Right ventricle myocardium superior (tissue), 1 donor: ENCODE results near the gene CDKL1. TPM values are rescaled to one million over a fixed set of nuclear protein-coding genes. Genes with fewer than 3 reads are reported as not detected.

Source experiments
- ATAC-seq: fragments of 200-7000 bp; cut with Tn5 transposase; one replicate; pipeline ENCODE4 v1.9.1; 2020; ENCODE audit warnings: mild to moderate bottlenecking; ENCODE audit not compliant: poor library complexity
- DNase-seq: peaks from one replicate; pipeline ENCODE4 v3.0.0-alpha.2; 2020
- intact Hi-C: fragments of 100-400 bp; cut with DNase I; formaldehyde crosslinking; loops from one replicate; pipeline ENCODE4 v1.11.2; 2022
- long read RNA-seq: library from polyadenylated mRNA; unstranded; transcript quantifications from one replicate; pipeline ENCODE4 v2.0.0, GENCODE V29; 2021
- total RNA-seq: library from RNA; stranded (reverse); fragmentation: NEBNext Ultra II Directional; extraction: Animal tissue kit (Norgen Biotek cat#: 25700); gene quantifications from one replicate; pipeline ENCODE4 v1.2.1, GENCODE V29; 2021
- donor health status: DM: no; HTN: yes; CAD: no; lungs with severe emphysema.

Gene CDKL1
- 1.4 TPM for total RNA-seq
- long read RNA-seq, partial matches to known transcripts, result 0 of 1 reads
- long read RNA-seq, other reads (novel, unspliced or antisense), result 1 of 1 reads

GRCh38 chr14:50396631-50397389 lies at the start of gene CDKL1:
TSS of gene CDKL1 (minus strand) at chr14:50396881. CDS start at chr14:50395868, 1,013 bp downstream.
- intact Hi-C loops, result loop anchor here (10.0 kb wide), 1 partner anchor 72 kb away; no protein-coding TSS in a partner anchor
- DNase-seq (peak; percentile 79), ATAC-seq (peak; percentile 95)

- intact Hi-C loops, result no loop called here
- ATAC-seq (no peak), DNase-seq (no peak)
Observed at GRCh38 chr14:50434528-50434927, 37.8 kb upstream of the CDKL1 start.

- intact Hi-C loops, result no loop called here
- ATAC-seq, result no peak
Observed at GRCh38 chr14:50432131-50432530, 35.5 kb upstream of the CDKL1 start.

GRCh38 chr14:50425816-50426215 lies 29.1 kb upstream of the CDKL1 start:
- ATAC-seq, result no peak
- intact Hi-C loops, result no loop called here
- DNase-seq, result no peak

More at GRCh38 chr14:50432131-50432530, 35.5 kb upstream of the CDKL1 start:
- DNase-seq, result no peak

- DNase-seq (no peak), ATAC-seq (no peak)
- intact Hi-C loops, result no loop called here
Observed at GRCh38 chr14:50425105-50425504, 28.4 kb upstream of the CDKL1 start.

GRCh38 chr14:50423529-50423928 lies 26.8 kb upstream of the CDKL1 start:
- DNase-seq (no peak), ATAC-seq (no peak)
- intact Hi-C loops, result no loop called here

- intact Hi-C loops, result no loop called here
- no peak for ATAC-seq
- no peak for DNase-seq
Observed at GRCh38 chr14:50421499-50421898, 24.8 kb upstream of the CDKL1 start.

- intact Hi-C loops, result no loop called here
- no peak for DNase-seq
- no peak for ATAC-seq
Observed at GRCh38 chr14:50417853-50418252, 21.2 kb upstream of the CDKL1 start.

GRCh38 chr14:50410921-50411320 lies 14.2 kb upstream of the CDKL1 start:
- ATAC-seq, result no peak
- intact Hi-C loops, result no loop called here

GRCh38 chr14:50410071-50410470 lies 13.4 kb upstream of the CDKL1 start:
- ATAC-seq, result no peak
- intact Hi-C loops, result no loop called here
- DNase-seq, result no peak

More at GRCh38 chr14:50410921-50411320, 14.2 kb upstream of the CDKL1 start:
- DNase-seq, result no peak

- ATAC-seq, result no peak
- intact Hi-C loops, result no loop called here
- DNase-seq, result no peak
Observed at GRCh38 chr14:50407111-50407812, 10.6 kb upstream of the CDKL1 start.

- no peak for DNase-seq
- intact Hi-C loops, result no loop called here
- ATAC-seq, result no peak
Observed at GRCh38 chr14:50403419-50403818, 6.7 kb upstream of the CDKL1 start.

- no peak for ATAC-seq
- DNase-seq, result no peak
- intact Hi-C loops, result no loop called here
Observed at GRCh38 chr14:50402965-50403364, 6.3 kb upstream of the CDKL1 start.

- intact Hi-C loops, result no loop called here
- DNase-seq (no peak), ATAC-seq (no peak)
Observed at GRCh38 chr14:50400461-50400860, 3.8 kb upstream of the CDKL1 start.

- DNase-seq, result no peak
- intact Hi-C loops, result loop anchor here (10.0 kb wide), 1 partner anchor 75 kb away; no protein-coding TSS in a partner anchor
- no peak for ATAC-seq
Observed at GRCh38 chr14:50399251-50400032, 2.8 kb upstream of the CDKL1 start.

GRCh38 chr14:50398189-50398580 lies 1.5 kb upstream of the CDKL1 start:
- DNase-seq (no peak), ATAC-seq (no peak)
- intact Hi-C loops, result loop anchor here (10.0 kb wide), 1 partner anchor 73 kb away; no protein-coding TSS in a partner anchor

GRCh38 chr14:50397390-50398188 lies 908 bp upstream of the CDKL1 start:
- DNase-seq, result no peak
- intact Hi-C loops, result loop anchor here (10.0 kb wide), 1 partner anchor 73 kb away; no protein-coding TSS in a partner anchor
- peak; percentile 62 for ATAC-seq

- intact Hi-C loops, result loop anchor here (10.0 kb wide), 1 partner anchor 71 kb away; no protein-coding TSS in a partner anchor
- ATAC-seq (no peak), DNase-seq (no peak)
Observed at GRCh38 chr14:50395448-50395847, 1.2 kb downstream of the CDKL1 start.
